Upper lobe of left lung (tissue), 6 donors: ENCODE measurements around the gene TSPYL6. TPM values are rescaled to one million over a fixed set of nuclear protein-coding genes. Genes with fewer than 3 reads are reported as not detected.

Experiments
- ATAC-seq, 2 donors: fragments of 200-7000 bp; cut with Tn5 transposase; one replicate each; pipeline ENCODE4 v1.9.1; 2022; ENCODE audit warnings: mild to moderate bottlenecking in 2 of 2, moderate library complexity in 2 of 2; ENCODE audit not compliant: low FRiP score in 2 of 2
- DNase-seq, 2 donors: peaks; one replicate each; pipeline ENCODE4 v3.0.0-alpha.2; 2019 to 2020
- H3K27ac ChIP-seq, 4 donors: fragments of 200-600 bp; sonication (generic); one replicate each; pipeline ENCODE4 v1.5.1; 2016 to 2019
- H3K27me3 ChIP-seq, 4 donors: fragments of 200-600 bp; sonication (generic); one replicate each; pipeline ENCODE4 v1.5.1; 2017 to 2019
- H3K36me3 ChIP-seq, 4 donors: fragments of 200-600 bp; sonication (generic); one replicate each; pipeline ENCODE4 v1.5.1; 2016 to 2019
- H3K4me1 ChIP-seq, 4 donors: fragments of 200-600 bp; sonication (generic); one replicate each; pipeline ENCODE4 v1.5.1; 2018 to 2019
- H3K4me3 ChIP-seq, 4 donors: fragments of 200-600 bp; sonication (generic); one replicate each; pipeline ENCODE4 v1.5.1; 2017 to 2019; ENCODE audit warnings: mild to moderate bottlenecking in 2 of 4, moderate library complexity in 1 of 4
- H3K9me3 ChIP-seq, 4 donors: fragments of 200-600 bp; sonication (generic); one replicate each; pipeline ENCODE4 v1.5.1; 2018 to 2019
- CTCF ChIP-seq, 6 experiments: fragments of 450-650 bp in 4 of 6; fragments of 200-600 bp in 2 of 6; sonication (generic) in 2 of 6; IDR thresholded peaks; one replicate each; pipeline ENCODE4 v1.5.1; 2016 to 2019; ENCODE audit warnings: antibody characterized with exemption in 6 of 6
- EP300 ChIP-seq, 4 donors: sonication (generic); formaldehyde crosslinking; IDR thresholded peaks; one replicate each; pipeline ENCODE4 v1.5.1; 2017; ENCODE audit warnings: antibody characterized with exemption in 4 of 4, control low read depth in 2 of 4
- POLR2A ChIP-seq, 4 donors: fragments of 450-650 bp; IDR thresholded peaks; one replicate each; pipeline ENCODE4 v1.5.1; 2016 to 2017; ENCODE audit warnings: antibody characterized with exemption in 4 of 4, mild to moderate bottlenecking in 2 of 4
- POLR2AphosphoS5 ChIP-seq, 2 donors: sonication (generic); formaldehyde crosslinking; IDR thresholded peaks; one replicate each; pipeline ENCODE4 v1.5.1; 2017; ENCODE audit warnings: antibody characterized with exemption in 2 of 2
- WGBS, 2 donors: methylation state at CpG; one replicate each; pipeline ENCODE4 v1.1.5; 2017 to 2018; 5-methylcytosine and 5-hydroxymethylcytosine counted together
- total RNA-seq, 6 donors: library from RNA; depleted of rRNA in 4 of 6; stranded (reverse); fragments of >200 nt in 4 of 6; gene quantifications; one replicate each; pipeline versions ENCODE4 v1.1.0 to v1.2.1, GENCODE V29; 2016 to 2021
- donor health status: DM: no; HTN: no; CAD: no; lungs with moderate emphysema.
- donor health status: DM: no; HTN: yes; CAD: no; lungs with severe emphysema.

Gene TSPYL6
- total RNA-seq, 6 donors from 2014 or later: 1.0 TPM; not detected in 5

GRCh38 chr2:54260241-54260595 is 4.2 kb upstream of the TSPYL6 start:
- 97 to 100% methylated on average over 2 of the region's 2 CpGs for WGBS, 2 donors

GRCh38 chr2:54259413-54260240 is 3.6 kb upstream of the TSPYL6 start:
- DNase-seq: no peak
- 91 to 93% methylated on average over 6 of the region's 6 CpGs for WGBS, 2 donors
- Histone ChIP-seq H3K36me3 (no peaks in the 10 kb centered on the region), H3K27me3 (no peaks in the 10 kb centered on the region), H3K9me3 (no peaks in the 10 kb centered on the region), H3K27ac (no peak overlapping the region), H3K4me3 (no peak overlapping the region), H3K4me1 (no peaks in the 10 kb centered on the region)
- TF ChIP-seq POLR2A (IDR thresholded peaks at IDR 0.05) (no peak), POLR2AphosphoS5 (IDR thresholded peaks at IDR 0.05) (no peak), CTCF (IDR thresholded peaks at IDR 0.05) (no peak), EP300 (IDR thresholded peaks at IDR 0.05) (no peak)
- ATAC-seq: no peak

More at GRCh38 chr2:54260241-54260595, 4.2 kb upstream of the TSPYL6 start:
- ATAC-seq (no peak), DNase-seq (no peak)
- Histone ChIP-seq H3K27me3 (no peaks in the 10 kb centered on the region), H3K36me3 (no peaks in the 10 kb centered on the region), H3K4me3 (no peak overlapping the region), H3K4me1 (no peaks in the 10 kb centered on the region), H3K27ac (no peak overlapping the region), H3K9me3 (no peaks in the 10 kb centered on the region)
- TF ChIP-seq POLR2AphosphoS5 (IDR thresholded peaks at IDR 0.05) (no peak), EP300 (IDR thresholded peaks at IDR 0.05) (no peak), POLR2A (IDR thresholded peaks at IDR 0.05) (no peak), CTCF (IDR thresholded peaks at IDR 0.05) (no peak)

GRCh38 chr2:54258166-54258565 is 2.1 kb upstream of the TSPYL6 start:
- Histone ChIP-seq H3K27me3 (no peaks in the 10 kb centered on the region), H3K9me3 (no peaks in the 10 kb centered on the region), H3K4me1 (no peaks in the 10 kb centered on the region), H3K36me3 (no peaks in the 10 kb centered on the region), H3K4me3 (no peak overlapping the region), H3K27ac (no peak overlapping the region)
- 65 to 76% methylated on average over 2 of the region's 2 CpGs for WGBS, 2 donors
- ATAC-seq (no peak), DNase-seq (no peak)
- TF ChIP-seq POLR2AphosphoS5 (IDR thresholded peaks at IDR 0.05) (no peak), POLR2A (IDR thresholded peaks at IDR 0.05) (no peak), CTCF (IDR thresholded peaks at IDR 0.05) (no peak), EP300 (IDR thresholded peaks at IDR 0.05) (no peak)

GRCh38 chr2:54255230-54256090 is 569 bp downstream of the TSPYL6 start:
- no peak for TF ChIP-seq POLR2AphosphoS5 (IDR thresholded peaks at IDR 0.05)
- TF ChIP-seq POLR2A (IDR thresholded peaks at IDR 0.05): no peak
- no peak for TF ChIP-seq EP300 (IDR thresholded peaks at IDR 0.05)
- TF ChIP-seq CTCF (IDR thresholded peaks at IDR 0.05): no peak
- WGBS, 2 donors: 93 to 97% methylated on average over 36 to 37 of the region's 37 CpGs
- Histone ChIP-seq H3K27ac (no peak overlapping the region), H3K4me3 (no peak overlapping the region), H3K9me3 (no peaks in the 10 kb centered on the region), H3K4me1 (no peaks in the 10 kb centered on the region), H3K36me3 (no peaks in the 10 kb centered on the region), H3K27me3 (no peaks in the 10 kb centered on the region)
- DNase-seq: peak in 1 of 2 donors; percentile 64
- ATAC-seq: peak in 1 of 2 donors; percentile 23
